Hematopoietic multipotent progenitor cell treated with erythropoietin and hydrocortisone succinate and interleukin-3 and kit ligand, for 17 days (in vitro differentiated cells): ENCODE measurements around the gene CNKSR3.
"Not testable (repeated sequence)": the region's sequence is repeated elsewhere in the genome, so short reads cannot be mapped to it uniquely, and the experiment has no call there.

ENCODE experiments used
- DNase-seq: peaks from one replicate; pipeline ENCODE4 v3.0.0-alpha.2; 2015; ENCODE audit warnings: low spot score

Gene CNKSR3

GRCh38 chr6:154528310-154528915 is 17.9 kb upstream of the CNKSR3 start:
- DNase-seq: no peak

- DNase-seq: no peak
Measured at GRCh38 chr6:154526996-154527395, 16.5 kb upstream of the CNKSR3 start.

DNA sequence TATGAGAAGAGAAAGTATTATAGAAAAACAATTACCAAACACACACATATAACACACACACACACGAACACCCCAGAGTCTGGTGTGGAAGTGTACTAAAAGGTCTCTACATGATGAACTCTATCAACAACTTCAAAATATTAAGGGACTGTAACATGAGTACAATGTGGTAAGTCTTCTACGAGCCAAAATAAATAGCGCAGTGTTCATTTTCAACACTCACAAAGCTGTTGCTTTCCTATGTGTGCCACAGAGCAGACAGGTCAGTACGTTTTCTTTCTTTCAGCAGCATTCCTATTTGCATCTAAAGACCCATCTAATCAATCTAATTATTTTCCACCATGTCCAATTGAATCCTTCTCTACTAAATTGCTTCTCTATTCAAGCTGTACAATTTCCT is 12.1 kb upstream of the CNKSR3 start:
- DNase-seq: no peak

DNA sequence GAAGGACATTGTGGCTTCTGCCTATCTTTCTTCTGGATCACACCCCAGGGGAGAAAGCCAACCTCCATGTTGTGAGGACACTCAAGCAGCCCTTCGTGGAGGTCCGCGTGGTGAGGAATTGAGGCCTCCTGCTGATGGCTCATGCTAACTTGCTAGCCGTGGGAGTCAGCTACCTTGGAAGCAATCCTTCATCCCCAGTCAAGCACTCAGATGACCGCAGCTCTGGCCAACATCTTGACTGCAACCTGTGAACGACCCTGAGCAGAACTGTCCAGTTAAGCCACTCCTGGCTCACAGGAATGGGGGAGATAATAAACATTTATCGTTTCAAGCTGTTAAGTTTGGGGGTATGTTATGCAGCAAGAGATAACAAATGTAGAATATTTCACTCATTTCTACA is 10.9 kb upstream of the CNKSR3 start:
- no peak for DNase-seq

DNA sequence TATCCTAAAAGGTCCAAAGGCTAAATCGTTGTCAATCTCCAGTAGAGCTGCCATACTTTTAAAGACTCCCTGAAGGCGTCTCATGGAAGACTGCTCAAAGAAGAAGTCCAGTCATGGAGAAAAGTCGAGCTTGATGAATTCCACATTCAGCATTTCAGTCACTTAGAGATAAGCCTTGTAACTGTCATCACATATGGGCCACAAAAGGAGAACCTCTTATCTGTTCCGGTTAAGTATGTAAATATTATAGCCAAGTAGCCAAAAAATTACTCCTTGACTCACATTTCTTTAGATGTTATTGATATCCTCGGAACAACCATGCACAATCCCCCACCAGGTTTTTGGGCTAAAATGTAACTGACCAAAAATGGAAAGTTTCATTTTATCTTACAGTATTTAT is 9.8 kb upstream of the CNKSR3 start:
- DNase-seq: no peak

- DNase-seq: no peak
Measured at GRCh38 chr6:154518396-154518795, 7.9 kb upstream of the CNKSR3 start.

DNA sequence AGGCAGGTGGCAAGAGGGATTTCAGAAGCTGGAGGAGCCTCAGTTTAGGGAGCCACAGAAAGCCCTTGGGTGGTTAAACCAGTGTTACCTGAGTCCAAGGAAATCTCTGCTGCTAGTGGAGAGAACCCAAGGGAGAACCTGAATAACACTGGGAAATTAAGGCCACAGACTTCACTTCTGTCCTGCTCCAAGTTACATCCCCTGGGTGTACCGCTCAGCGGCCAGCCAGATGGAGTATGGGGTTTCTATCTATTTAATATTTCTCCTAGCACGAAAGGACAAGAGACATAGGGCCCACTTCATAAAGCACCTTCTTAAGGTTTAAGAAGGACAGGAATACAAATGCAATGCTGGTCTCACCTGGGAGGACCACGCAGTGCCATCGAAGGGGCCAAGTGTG is 5.8 kb upstream of the CNKSR3 start:
- DNase-seq: no peak

DNA sequence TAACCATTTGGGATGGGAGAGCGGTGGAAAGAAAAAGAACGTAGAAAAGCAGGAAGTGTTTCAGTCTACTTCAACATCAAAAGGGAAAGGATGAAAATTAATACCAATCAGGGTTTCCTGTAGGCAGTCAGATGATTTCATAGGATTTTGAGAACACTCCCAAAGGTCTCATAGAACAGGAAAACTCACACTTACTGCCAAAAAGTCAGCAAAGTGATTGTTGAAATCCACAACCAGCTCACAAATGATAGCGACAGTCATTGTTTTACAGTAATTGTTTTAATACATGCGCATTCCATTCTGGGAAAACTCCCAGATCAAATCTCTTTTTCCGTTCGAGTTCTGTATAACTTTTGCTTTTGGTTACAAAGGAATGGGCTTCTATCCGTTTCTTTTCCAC is 5.3 kb upstream of the CNKSR3 start:
- DNase-seq: no peak

- DNase-seq: not testable (repeated sequence)
Measured at GRCh38 chr6:154515076-154515475, 4.6 kb upstream of the CNKSR3 start.

GRCh38 chr6:154514481-154514880 is 4.0 kb upstream of the CNKSR3 start:
- DNase-seq: no peak

DNA sequence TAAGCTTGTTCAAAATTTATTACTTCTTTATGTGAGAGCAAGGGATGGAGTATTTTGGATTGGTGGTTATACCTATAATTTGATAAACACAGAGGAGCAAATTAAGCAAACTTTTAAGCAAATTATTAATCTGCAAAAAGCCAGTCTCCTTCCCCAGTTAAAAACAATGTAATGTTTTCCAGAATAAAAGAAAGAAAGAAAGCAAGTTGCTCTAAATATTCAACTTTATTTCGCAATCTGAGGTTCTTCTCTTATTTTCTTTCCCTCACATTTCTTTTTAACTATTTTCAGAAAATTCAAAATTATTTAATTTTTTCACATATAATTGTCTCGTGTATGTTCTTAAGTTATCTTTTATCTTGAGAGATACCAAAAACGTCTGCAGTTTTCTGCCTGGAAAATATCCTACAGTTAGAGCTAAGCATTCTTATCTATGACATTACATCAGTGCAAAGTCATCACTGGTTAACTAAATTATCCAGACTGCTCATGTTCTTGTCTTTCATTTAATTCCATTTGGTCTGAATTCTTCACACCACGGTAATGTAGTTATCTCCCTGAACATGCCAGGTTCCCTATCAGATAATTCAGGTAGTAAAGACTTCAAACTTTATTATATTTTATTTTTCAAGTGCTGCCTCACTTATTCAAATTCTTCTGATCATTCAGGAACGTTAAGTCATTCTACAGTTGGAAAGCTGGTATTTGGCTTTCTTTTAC is 3.3 kb upstream of the CNKSR3 start:
- DNase-seq: peak; percentile 29

GRCh38 chr6:154512201-154512600 is 1.7 kb upstream of the CNKSR3 start:
- DNase-seq: no peak

DNA sequence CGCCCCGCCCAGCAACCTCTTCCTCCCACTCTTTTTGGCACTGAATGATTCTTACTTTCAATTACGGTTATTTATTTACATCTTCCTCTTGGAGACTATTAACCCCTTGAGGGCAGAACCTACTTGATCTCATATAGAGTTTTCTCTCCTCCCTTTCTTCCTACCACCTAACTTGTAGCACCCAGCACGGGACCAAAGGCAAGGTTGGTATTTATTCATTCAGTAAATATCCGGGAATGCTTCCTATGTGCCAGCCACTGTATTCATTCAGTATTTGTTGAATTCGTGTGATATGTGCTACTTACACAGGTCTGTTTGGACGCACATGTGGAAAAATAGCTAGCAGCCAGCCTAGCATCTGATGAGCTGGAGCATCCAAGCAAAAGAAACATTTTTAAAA is 1.3 kb upstream of the CNKSR3 start:
- no peak for DNase-seq

DNA sequence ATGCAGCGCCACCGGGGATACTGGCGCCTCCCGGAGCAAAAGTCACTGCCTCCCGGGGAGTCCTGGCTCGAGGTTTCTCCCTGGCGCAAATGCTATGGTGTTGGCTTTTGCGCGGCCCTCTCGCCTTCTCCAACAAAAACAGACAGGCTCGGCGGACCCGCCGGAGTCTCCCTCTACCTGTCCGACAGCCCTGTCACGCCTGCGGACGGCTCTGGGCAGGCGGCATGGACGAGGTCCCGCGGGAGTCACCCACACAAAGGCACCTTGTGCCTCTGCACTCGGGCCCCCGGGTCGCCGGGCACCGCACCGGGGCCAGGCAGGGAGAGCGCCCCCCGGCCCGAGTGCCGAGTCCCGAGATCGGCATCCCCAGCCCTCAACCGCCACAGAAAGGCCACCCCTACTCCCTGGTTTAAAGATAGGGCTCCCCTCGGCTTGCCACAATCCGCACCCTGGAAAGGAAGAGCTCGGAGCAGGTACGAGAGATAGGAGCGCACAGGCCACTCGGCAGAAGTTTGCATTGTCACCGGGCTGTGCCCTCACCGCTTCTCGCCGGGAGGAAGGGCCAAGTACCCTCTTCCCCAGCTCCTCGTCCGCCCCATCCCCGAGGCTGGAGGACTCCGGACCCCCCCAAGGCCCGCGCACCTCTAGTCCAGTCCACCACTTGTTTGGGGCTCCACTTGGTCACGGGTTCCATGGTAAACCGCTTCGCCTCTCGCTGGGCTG is 903 bp downstream of the CNKSR3 start:
- peak; percentile 25 for DNase-seq

DNA sequence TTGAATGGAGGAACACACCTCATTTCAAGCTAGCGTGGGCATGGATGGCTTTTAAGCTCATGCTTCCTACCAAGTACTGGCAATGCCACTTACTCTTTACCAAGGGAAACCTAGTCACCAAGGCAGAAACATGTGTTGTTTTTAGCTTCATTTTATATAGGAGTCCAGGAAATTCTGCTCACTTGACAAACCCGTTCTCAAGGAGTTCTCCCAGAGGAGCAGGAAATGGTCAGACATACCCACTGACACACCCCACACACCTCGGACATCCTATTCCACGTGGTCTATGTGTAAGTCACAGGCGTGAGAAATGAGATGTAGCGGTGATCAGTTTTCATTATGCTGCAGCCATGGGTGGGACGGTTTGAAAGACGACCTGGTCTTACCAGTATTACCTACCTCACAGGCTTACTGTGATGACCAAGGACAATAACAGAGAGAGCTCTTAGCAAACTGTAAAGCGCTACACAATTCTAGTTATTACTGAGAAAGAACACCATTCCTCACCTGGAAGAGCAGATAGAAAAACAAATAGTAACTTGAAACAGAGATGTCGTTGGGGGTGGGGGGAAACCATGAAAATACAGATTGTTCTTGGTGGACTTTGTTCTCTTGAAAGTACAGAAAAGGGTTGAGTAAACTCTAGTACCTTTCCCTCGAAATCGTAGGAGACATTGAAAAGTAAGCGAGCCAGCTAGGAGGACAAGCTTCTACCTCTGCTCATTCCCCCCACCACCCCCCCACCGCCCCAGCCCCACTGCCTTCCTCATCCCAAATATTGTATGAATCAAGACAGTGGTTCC is 1.7 kb downstream of the CNKSR3 start:
- DNase-seq: no peak

DNA sequence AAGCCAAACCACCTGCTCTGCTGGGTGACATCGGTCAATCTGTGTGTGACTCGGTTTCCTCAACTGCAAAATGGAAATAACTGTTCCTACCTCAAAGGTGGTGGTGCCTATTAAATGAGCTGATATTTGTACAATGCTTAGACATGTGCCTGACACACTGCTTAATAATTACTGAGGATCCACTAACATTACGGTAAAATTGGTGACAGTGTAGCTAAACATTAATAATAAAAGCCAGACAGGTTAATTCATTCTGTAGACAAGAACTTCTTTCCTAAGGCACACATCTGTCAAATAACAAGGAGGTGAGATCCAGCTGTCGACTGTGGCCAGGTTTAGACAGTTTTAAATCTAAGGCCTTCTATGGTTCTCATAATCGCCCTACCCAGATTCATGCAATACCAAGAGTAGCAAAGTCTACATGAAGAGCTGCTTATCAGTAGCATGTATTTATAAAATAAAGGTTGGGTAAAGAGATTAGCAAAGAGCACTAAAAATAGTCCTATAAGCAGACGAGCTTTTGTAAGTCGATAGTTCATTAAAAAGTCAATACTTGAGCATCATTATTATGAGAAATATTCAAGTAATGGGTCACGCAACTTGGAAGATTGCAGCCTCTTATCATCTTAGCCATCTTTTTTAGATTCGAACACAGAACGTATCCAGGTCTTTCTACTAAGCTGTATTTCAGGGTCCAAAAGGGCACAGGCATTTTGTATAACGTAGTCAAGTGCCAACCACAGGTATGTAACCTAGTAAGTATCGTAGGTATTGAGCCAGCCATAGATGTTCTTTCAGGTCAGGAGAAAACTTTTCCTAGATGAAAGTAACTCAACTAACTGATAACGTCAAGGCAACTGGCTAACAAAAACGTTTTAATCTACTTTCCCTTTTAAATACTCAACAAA is 3.2 kb downstream of the CNKSR3 start:
- no peak for DNase-seq

DNA sequence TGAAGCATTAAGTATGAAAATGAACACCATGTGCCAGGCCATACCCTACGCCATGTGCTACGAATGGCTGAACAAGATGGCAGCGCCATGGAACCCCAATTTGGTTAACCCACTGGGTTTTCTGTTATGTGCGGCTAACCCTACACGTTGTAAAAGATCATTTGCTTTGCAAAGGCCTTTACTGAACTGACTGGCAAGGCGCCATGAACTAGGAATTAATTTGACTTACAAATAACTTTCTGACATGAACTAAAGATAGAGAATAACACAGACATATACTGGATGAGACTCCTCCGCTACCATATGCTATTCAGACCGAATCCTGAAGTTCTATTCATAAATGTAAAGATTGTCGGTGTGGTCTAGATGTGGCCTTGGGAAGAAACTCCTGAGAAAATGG is 3.9 kb downstream of the CNKSR3 start:
- DNase-seq: no peak

DNA sequence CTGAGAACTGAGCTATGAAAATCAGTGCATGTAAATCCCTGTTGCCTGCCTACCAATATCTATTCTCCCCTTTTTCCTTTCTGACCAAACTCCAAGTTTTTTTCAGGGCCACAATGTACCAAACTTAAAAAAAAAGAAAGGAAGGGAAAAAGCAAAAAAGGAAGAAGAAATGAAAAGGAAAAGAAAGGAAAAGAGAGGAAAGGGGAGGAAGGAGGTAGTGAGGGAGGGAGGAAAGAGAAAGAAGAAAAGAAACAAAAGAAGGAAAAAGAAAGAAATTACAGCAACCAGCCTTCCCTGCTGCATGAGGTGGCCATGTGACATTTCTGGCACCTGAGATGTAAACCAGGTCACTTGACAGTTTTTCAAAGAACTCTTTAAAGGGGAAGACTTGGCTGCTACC is 4.4 kb downstream of the CNKSR3 start:
- no peak for DNase-seq

DNA sequence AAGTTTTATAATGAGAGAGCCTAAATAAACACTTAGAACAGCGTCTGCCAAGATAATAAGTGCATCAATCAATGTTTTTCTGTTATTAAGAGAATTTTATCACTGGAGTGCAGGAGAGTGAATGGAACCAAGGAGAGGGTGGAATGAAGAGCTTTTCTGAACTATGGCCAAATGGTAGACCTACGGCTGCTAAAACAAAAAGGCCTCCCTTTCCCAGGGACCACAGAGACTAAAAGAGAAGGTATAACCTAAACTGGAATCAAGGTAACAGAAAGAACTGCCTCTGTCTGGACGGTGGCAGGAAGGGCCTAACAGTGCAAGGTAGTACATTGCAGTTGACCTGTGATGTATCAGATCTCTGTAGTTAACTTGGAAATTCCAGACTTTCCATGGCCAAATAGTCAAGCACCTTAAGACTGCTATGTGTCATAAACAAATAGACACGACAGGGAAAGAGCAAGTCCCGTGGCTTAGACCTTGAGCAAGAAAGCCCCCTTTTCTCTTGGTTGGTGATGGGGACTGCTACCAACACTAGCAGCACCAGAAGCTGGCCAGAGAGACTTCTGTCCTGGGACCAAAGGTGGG is 5.5 kb downstream of the CNKSR3 start:
- DNase-seq: no peak

GRCh38 chr6:154504102-154504501 is 6.4 kb downstream of the CNKSR3 start:
- DNase-seq: no peak

DNA sequence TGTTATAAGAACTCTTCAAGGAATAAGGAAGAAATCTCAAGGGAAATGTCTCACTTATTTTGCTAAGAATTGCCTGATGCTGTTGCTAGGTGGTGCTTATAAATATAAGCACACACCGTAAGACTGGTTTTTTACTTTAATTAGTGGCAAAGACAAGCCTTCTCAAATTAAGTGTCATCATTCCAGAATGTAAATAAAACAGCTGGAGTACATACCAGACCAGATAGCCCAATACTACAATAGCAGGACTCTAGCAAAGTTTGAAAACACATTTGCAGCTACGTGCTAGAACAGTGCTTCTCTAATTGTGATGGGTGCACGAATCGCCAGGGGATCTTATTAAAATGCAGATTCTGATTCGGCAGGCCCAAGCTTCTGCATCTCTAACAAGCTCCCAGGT is 6.8 kb downstream of the CNKSR3 start:
- DNase-seq: no peak
